ENCODE results near the gene SOX21. TPM values are rescaled to one million over a fixed set of nuclear protein-coding genes. Genes with fewer than 3 reads are reported as not detected.

The SOX21 gene
- total and polyA plus RNA-seq, 2 experiments from 2014 or later: 1.7 to 3.5 TPM

- Histone ChIP-seq H2AFZ (no peak overlapping the region), H4K20me1 (replicated peaks; ENCODE audit: insufficient read depth) (no peaks in the 10 kb centered on the region), H3K4me1 (ENCODE audit: insufficient read depth) (no peaks in the 10 kb centered on the region), H3K27ac (ENCODE audit: low read depth) (no peak overlapping the region), H3K27me3 (ENCODE audit: insufficient read depth) (no peaks in the 10 kb centered on the region), H3K4me2 (no peak overlapping the region), H3F3A (replicated peaks; ENCODE audit: low read depth) (no peaks in the 10 kb centered on the region), H3K79me2 (replicated peaks; ENCODE audit: insufficient read depth) (no peaks in the 10 kb centered on the region), H3K9me2 (ENCODE audit: insufficient read depth) (no peaks in the 10 kb centered on the region), H3K36me3 (ENCODE audit: insufficient read depth) (no peaks in the 10 kb centered on the region), H3K4me3 (no peak overlapping the region)
- Mint-ChIP-seq H3K9me3 (no peaks in the 10 kb centered on the region), H3K36me3 (ENCODE audit: low read depth) (no peaks in the 10 kb centered on the region), H3K27ac (no peak overlapping the region), H3K4me3 (no peak overlapping the region), H3K27me3 (ENCODE audit: insufficient read depth, low read depth, poor library complexity) (peaks cover 4% of the 10 kb centered on the region), H3K4me1 (peaks cover 8% of the 10 kb centered on the region)
- TF ChIP-seq POLR2AphosphoS5 (IDR thresholded peaks at IDR 0.05; ENCODE audit: low read depth): no peak
- TF ChIP-seq STAT1 (IDR thresholded peaks at IDR 0.05; ENCODE audit: unreplicated experiment): no peak
- no peak for TF ChIP-seq ZNF114 (CRISPR knock-in tag; IDR thresholded peaks at IDR 0.05)
- no peak for TF ChIP-seq CREB1 (CRISPR knock-in tag; IDR thresholded peaks at IDR 0.05; ENCODE audit: low read depth)
- TF ChIP-seq ETS1 (IDR thresholded peaks at IDR 0.05): no peak
- no peak for TF ChIP-seq NANOG (IDR thresholded peaks at IDR 0.05; ENCODE audit: borderline replicate concordance)
- no peak for TF ChIP-seq ZNF462 (CRISPR knock-in tag; IDR thresholded peaks at IDR 0.05)
- TF ChIP-seq EZH2 (IDR thresholded peaks at IDR 0.05; ENCODE audit: low read depth, unreplicated experiment): no peak
- no peak for TF ChIP-seq CTCF (conservative IDR thresholded peaks at IDR 0.05; ENCODE audit: low read depth in 2 of 2)
- no peak for TF ChIP-seq JUNB (IDR thresholded peaks at IDR 0.05; ENCODE audit: unreplicated experiment)
- TF ChIP-seq REST (IDR thresholded peaks at IDR 0.05; ENCODE audit: unreplicated experiment): no peak
- TF ChIP-seq EZH2phosphoT487 (IDR thresholded peaks at IDR 0.05; ENCODE audit: unreplicated experiment): no peak
- TF ChIP-seq ZNF331 (CRISPR knock-in tag; IDR thresholded peaks at IDR 0.05; ENCODE audit: low read depth): no peak
- DNase-seq (ENCODE audit: low spot score) (no peak), ATAC-seq (0 out of 3 replicates have a peak, but pooled peaks have one; percentile 26)
Observed at GRCh38 chr13:94749162-94749561, 36.8 kb upstream of the SOX21 start.

All from GM23338 (cell line).